Cerebellar cortex (tissue), 1 donor: Measurements from ENCODE around the gene HHIPL1.

Experiments used
- DNase-seq: peaks from one replicate; pipeline ENCODE4 v3.0.0-alpha.2; 2015; ENCODE audit warnings: low spot score

The HHIPL1 gene

DNA sequence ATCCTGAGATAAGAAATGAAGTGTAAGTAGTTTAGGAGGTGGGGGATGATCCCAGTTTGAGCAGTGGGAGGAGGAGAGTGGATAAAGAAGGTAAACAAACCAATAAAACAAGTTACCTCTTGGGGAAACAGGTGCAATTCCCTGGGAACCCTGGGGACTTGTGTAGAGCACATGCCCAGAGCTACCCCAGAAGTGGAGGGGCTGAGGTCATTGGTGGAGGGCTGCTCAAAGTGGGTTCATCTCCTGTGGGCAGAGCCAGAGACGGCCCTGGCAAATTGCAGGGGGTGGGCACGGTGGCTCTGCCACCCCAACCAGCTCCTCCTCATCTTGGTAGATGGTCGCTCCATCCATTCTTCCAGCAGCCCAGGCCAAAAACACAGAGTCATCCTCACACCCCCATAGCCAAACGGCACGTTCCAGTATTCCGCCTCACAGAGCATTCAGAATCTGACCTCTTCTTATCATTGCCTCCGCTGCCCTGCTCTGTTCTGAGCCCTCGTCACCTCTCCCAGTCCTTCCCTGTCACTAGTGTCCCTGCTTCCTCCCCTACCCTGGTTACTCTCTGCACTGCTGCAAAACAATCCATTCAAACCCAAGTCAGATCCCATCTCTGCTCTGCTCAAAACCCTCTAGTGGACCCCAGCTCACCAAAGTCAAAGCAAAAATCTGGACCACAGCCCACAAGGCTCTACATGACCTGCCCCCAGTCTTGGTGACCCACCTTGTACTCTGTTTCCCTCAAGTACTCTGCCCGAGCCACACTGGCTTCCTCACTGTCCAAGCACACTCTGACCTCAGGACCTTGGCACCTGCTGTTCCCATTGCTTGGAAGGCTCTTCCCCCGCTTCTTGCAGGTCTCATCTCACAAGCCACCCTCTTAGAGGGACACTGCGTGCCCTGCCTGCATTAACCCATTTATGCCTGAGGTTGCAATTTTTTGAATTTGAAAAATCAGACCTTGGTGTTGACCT, 44.6 kb downstream of the HHIPL1 start:
- DNase-seq: no peak

DNA sequence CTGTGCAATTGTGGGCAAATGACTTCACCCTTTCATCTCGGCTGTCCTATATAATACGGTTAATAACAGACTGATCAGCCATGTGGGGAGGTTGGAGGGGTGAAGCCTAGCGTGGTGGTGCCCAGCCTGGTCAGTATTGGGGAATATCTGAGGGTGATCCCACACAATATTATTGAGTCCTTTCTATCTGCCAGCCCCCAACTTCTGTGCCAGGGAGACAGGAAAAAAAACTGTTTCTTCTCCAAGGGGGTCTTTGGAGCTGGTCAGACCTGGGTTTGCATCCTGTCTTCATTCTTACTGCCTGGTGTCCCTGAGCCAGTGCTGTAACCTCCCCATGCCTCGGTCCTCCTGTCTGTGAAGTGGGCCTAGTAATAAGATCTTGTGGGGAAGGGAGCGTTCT, 45.7 kb downstream of the HHIPL1 start:
- no peak for DNase-seq

DNA sequence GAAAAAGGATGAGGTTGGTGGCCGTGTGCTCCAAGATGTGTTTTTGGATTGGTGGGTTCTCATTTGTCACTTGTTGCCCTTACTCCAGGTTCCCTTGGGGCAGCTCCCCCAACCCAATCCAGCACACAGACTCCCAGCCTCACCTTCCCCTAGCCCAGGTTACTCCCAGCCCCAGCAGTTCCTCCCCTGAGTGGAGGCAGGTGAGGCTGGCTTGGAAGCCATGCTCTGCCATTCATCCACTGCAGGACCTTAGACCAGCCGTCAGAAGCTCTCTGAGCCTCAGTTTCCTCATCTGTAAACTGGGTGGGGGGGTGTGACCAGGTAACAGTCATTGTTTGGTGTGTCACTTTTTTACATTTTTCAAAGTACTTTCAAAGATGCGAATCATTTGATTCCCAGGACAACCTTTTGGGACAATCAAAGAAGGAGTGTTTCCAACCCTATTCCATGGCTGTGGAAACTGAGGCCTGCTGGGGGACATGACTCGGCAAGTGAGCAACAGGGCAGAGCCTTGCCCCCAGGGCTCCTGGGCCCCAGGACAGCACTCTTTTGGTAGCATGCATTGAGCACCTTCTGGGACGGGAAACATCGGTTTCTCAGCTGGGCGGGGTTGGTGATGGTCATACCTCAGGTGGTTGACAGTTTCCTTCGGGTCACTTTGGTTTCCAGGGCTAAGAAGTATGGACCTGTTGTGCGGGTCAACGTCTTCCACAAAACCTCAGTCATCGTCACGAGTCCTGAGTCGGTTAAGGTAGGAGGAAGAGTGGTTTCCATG, 46.4 kb downstream of the HHIPL1 start:
- no peak for DNase-seq

GRCh38 chr14:99693918-99694317, 49.0 kb downstream of the HHIPL1 start:
- DNase-seq: no peak

GRCh38 chr14:99696929-99697328, 52.0 kb downstream of the HHIPL1 start:
- no peak for DNase-seq

DNA sequence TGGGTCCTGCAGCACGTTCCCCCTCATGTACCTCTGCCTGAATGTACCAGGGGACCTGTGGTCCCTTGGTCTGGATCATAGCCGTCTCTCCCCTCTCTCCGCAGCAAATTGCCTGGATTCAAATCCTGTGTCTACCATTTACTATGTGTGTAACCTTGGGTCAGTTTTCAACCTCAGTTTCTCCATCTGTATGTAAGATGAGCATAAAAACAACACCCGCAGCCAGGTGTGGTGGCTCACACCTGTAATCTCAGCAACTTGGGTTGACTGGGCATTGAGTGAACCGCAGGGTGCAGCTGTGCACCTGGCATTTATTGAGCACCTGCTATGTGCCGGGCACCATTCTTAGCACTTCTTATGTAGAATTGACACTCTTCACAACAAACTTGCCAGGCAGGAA, 53.3 kb downstream of the HHIPL1 start:
- DNase-seq: no peak

DNA sequence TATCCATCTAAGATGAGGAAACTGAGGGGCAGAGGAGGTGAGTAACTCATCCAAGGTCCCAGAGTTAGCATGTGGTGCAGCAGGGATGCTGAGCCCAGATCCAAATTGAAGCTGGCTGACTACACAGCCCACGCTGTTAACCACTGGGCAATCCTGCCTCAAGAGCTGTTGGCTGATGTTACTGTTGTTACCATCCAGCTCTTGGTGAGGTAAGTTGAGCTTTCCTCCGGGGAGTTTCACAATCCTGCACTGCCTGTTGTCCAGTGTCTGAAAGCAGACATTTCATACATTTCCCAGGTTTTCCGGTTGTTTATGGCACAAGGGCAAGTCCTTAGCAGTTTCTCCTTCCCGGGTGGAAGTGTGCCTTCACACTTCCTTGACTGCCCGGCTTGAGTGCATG, 53.7 kb downstream of the HHIPL1 start:
- DNase-seq: no peak

DNA sequence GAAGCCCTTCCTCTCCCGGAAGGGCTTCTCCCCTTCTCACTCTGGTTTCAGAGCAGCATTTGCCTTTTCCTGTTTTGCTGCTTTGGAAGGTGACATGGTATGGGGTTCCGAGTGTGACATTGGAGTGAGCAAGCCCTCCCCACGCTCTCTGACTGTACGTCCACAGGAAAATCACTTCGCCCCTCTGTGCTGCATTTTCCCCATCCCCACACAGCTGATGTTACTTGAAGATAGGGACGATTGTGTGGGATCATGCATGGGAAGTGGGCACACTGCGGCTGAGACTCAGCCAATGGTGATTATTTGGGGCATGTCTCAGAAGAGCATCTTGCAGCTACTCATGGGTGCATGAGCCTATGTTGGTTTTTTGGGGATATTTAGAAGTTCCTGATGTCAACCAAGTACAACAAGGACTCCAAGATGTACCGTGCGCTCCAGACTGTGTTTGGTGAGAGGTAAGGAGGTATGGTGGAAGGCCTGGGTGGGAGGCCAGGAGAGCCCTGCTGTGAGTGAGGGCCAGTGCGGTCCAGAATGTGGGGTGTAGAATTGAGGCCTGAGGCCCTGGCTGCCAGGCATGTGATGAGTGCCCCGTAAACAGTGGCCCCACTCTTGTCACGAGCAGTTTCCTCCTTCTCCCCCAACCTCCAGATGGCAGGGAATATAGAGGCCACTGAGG, 54.3 kb downstream of the HHIPL1 start:
- DNase-seq: no peak

DNA sequence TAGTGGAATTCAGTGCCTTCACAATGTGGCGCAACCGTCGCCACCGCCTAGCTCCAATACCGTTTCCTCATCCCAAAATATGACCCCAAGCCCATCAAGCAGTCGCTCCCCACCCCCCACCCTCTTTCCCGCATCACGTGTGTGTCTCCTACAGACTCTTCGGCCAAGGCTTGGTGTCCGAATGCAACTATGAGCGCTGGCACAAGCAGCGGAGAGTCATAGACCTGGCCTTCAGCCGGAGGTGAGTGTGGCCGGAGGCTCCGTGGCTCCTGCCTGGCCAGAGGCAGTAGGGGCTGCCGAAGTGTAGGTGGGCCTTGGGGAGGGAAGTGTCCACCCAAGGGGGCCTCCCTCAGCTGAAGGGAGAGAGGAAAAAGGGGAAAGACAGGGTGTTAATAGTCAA, 54.9 kb downstream of the HHIPL1 start:
- DNase-seq: no peak

DNA sequence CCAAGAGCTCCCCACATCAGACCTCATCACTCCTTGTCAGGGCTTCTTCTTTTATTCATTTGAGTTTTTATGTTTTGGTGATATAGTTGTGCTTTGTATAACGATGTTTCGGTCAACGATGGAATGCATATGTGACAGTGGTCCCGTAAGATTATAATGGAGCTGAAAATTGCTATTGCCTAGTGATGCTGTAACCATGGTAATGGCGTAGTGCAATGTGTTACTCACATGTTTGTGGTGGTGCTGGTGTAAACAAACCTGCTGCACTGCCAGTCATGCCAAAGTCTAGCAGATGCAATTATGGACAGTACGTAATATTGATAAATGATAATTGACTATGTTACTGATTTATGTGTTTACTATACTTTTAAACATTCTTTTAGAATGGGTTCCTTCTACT, 55.5 kb downstream of the HHIPL1 start:
- DNase-seq: no peak

DNA sequence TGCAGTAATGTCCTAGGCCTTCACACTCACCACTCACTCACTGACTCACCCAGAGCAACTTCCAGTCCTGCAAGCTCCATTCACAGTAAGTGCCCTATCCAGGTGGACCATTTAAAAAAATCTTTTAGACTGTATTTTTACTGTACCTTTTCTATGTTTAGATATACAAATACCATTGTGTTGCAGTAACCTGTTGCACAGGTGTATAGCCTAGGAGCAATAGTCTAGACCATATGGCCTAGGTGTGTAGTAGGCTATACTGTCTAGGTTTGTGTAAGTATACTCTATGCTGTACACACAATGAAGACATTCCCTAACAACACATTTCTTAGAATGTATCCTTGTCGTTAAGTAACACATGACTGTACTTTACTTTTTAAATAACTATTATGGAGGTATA, 56.3 kb downstream of the HHIPL1 start:
- DNase-seq: no peak

- DNase-seq: no peak
These were observed 57.2 kb downstream of the HHIPL1 start for GRCh38 chr14:99702115-99702514.

- DNase-seq: no peak
These were observed 58.5 kb downstream of the HHIPL1 start for GRCh38 chr14:99703381-99703780.

- no peak for DNase-seq
These were observed 59.1 kb downstream of the HHIPL1 start for GRCh38 chr14:99704037-99704436.

DNA sequence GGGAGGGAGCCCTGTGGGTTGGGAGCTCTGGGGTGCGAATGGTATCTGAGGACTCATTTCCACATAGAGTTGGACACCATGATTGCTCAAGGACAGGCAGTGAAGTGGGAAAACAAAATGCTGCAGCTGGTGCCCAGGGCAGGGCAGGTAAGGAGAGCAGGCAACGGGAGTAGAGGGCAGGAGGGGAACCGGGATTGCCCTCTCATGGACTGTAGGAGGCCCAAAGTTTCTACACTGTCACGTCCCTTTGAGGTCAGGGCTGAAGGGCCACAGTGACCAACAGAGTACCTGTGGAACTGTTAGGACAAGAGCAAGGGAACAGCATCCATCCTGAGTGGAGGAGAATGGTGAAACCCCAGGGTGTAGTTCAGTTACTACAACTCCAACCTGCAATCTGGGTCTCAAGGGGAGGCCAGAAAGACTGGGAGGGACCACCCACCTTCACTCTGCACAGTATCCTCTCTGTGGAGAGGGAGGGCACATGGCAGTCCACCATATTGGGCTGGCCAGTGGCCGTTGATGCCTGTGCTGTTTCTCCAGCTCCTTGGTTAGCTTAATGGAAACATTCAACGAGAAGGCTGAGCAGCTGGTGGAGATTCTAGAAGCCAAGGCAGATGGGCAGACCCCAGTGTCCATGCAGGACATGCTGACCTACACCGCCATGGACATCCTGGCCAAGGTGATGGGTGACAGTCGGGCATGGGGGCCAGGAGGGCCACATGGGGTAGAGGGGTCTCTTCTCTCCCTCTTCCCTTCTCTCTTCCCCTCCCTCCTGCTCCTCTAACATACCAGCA, 61.4 kb downstream of the HHIPL1 start:
- no peak for DNase-seq

DNA sequence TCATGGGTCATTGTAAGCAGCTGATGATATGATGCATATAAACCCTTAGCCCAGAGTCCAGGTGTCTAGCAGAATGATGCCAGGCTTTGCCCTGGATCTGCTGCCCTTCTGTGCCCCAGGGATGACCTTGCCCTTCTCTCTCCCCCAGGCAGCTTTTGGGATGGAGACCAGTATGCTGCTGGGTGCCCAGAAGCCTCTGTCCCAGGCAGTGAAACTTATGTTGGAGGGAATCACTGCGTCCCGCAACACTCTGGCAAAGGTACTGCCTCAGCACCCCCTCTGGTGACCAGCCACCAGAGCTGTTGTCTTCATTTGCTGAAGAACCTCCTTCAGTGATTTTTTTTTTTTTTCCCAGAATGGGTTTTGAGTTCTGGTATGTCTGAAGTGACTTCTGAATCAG, 62.5 kb downstream of the HHIPL1 start:
- DNase-seq: no peak

DNA sequence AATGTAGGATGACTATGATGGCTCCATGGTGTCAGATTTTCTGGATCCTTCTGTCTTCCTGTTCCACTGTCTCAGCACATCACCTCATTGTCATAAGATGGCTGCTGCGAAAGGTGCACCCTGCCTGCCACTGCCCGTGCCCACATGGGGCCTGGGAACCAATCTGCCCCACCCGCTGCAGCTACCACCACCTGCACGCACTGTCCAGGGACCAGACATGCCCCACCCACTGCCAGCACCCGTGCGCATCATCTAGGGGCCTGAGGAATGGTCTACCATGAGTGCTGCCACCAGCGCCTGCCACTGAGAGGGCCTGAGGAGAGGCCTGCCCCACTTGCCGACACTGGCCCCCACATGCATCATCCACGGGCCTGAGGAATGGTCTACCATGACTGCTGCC, 63.0 kb downstream of the HHIPL1 start:
- DNase-seq: no peak

DNA sequence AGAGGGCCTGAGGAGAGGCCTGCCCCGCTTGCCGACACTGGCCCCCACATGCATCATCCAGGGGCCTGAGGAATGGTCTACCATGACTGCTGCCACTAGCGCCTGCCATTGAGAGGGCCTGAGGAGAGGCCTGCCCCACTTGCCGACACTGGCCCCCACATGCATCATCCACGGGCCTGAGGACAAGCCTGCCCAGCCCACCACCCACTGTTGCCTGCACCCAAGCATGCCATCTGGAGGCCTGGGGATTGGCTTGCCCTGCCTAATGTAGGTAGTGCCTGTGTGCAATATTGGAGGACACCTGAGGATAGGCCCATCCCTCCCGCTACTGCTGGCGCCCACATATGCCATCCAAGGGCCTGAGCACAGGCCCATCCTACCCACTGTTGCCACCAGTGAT, 63.5 kb downstream of the HHIPL1 start:
- DNase-seq: no peak

DNA sequence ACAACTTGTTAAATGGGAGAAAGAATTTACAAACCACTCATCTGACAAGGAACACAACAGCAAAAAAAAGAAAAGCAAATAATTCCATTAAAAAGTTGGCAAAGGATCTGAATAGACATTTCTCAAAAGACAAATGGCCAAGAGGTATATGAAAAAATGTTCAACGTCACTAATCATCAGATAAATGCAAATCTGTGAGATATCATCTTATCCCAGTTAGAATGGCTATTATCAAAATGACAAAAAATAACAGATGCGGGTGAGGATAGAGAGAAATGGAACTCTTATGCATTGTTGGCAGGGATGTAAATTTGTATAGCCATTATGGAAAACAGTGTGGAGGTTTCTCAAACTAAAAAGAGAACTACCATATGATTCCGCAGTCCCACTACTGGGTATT, 69.0 kb downstream of the HHIPL1 start:
- no peak for DNase-seq

DNA sequence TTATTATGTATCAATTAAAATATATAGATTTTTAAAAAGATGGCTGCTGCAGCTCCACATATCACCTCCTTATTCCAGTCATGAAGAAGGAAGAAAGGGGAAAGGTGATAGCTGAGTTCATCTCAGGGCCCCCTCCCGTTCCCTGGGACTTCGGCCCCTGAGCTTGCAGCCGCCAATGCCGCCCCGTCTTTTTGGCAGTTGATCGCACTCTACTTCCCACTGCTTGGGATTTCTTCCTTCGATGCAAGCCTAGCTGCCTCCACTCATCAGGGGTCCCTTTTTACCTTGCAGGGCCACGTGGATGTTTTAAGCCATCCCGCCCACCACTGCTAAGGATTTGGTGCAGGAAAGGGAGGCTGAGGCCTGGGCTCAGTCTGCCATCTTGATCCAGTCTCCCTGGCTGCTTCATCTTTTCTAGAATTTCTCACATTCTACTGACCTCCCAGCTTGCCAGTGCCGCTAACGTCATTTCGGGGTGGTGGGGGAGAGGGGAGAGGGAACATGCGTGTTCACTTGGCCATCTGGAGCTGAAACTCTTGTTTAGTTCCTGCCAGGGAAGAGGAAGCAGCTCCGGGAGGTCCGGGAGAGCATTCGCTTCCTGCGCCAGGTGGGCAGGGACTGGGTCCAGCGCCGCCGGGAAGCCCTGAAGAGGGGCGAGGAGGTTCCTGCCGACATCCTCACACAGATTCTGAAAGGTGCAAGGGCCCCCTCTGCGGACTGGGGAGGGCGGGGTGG, 70.5 kb downstream of the HHIPL1 start:
- no peak for DNase-seq
